Thyroid gland (tissue), 4 donors: Measurements from ENCODE around the gene PCMTD2. TPM values are rescaled to one million over a fixed set of nuclear protein-coding genes. Genes with fewer than 3 reads are reported as not detected.

Experiments
- DNase-seq, 2 donors: peaks; one replicate each; pipeline ENCODE4 v3.0.0-alpha.2; 2019
- H3K27ac ChIP-seq, 3 donors: fragments of 200-600 bp; sonication (generic); 1 replicate in 2 of 3; 2 replicates in 1 of 3; pipeline ENCODE4 v1.5.1; 2016 to 2019; ENCODE audit warnings: mild to moderate bottlenecking in 1 of 3, moderate library complexity in 1 of 3
- H3K27me3 ChIP-seq: fragments of 200-600 bp; sonication (generic); one replicate; pipeline ENCODE4 v1.5.1; 2019
- H3K36me3 ChIP-seq, 2 donors: fragments of 200-600 bp; sonication (generic); one replicate each; pipeline ENCODE4 v1.5.1; 2016 to 2019
- H3K4me1 ChIP-seq, 2 donors: fragments of 200-600 bp; sonication (generic); one replicate each; pipeline ENCODE4 v1.5.1; 2017 to 2019
- H3K4me3 ChIP-seq, 3 donors: fragments of 200-600 bp; sonication (generic); replicated peaks in 1 of 3; 1 replicate in 2 of 3; 2 replicates in 1 of 3; pipeline ENCODE4 v1.5.1; 2016; ENCODE audit warnings: mild to moderate bottlenecking in 1 of 3
- H3K9me3 ChIP-seq: fragments of 200-600 bp; sonication (generic); one replicate; pipeline ENCODE4 v1.5.1; 2017
- CTCF ChIP-seq, 6 experiments: fragments of 200-600 bp in 3 of 6; fragments of 450-650 bp in 3 of 6; sonication (generic) in 3 of 6; IDR thresholded peaks; one replicate each; pipeline ENCODE4 v1.5.1; 2016 to 2019; ENCODE audit warnings: antibody characterized with exemption in 6 of 6, mild to moderate bottlenecking in 2 of 6, inconsistent platforms in 1 of 6, moderate library complexity in 1 of 6
- POLR2A ChIP-seq, 2 donors: fragments of 450-650 bp; IDR thresholded peaks; one replicate each; pipeline ENCODE4 v1.6.1; 2017; ENCODE audit warnings: antibody characterized with exemption in 2 of 2, mild to moderate bottlenecking in 2 of 2, moderate library complexity in 1 of 2
- WGBS, 2 donors: methylation state at CpG; one replicate each; pipeline ENCODE4 v1.1.5; 2017; 5-methylcytosine and 5-hydroxymethylcytosine counted together
- intact Hi-C: fragments of 100-400 bp; cut with DNase I; formaldehyde crosslinking; loops from one replicate; pipeline ENCODE4 v1.15.1; 2023
- total RNA-seq, 4 donors: library from RNA; depleted of rRNA; stranded (reverse); fragments of >200 nt; gene quantifications; one replicate each; pipeline ENCODE4 v1.2.3, GENCODE V29; 2016

PCMTD2 gene
- total RNA-seq, 4 donors from 2014 or later: 87.0 to 156 (median 124) TPM

GRCh38 chr20:64271636-64272035, 16.1 kb downstream of the PCMTD2 start:
- no peak for TF ChIP-seq POLR2A (IDR thresholded peaks at IDR 0.05)
- TF ChIP-seq CTCF (IDR thresholded peaks at IDR 0.05): no peak
- WGBS, 2 donors: 88 to 89% methylated on average over 11 of the region's 11 CpGs
- intact Hi-C loops: no loop called here
- no peaks in the 10 kb centered on the region for H3K4me1 ChIP-seq
- H3K4me3 ChIP-seq: no peak overlapping the region
- H3K27me3 ChIP-seq: no peaks in the 10 kb centered on the region
- H3K27ac ChIP-seq: no peak overlapping the region
- peaks cover 0 to 7% of the 10 kb centered on the region in 2 donors for H3K36me3 ChIP-seq
- no peaks in the 10 kb centered on the region for H3K9me3 ChIP-seq
- no peak for DNase-seq

GRCh38 chr20:64273109-64273508, 17.6 kb downstream of the PCMTD2 start:
- WGBS, 2 donors: 89 to 91% methylated on average over 19 of the region's 19 CpGs
- Histone ChIP-seq H3K36me3 (peaks cover 0 to 5% of the 10 kb centered on the region in 2 donors), H3K4me1 (no peaks in the 10 kb centered on the region), H3K27me3 (no peaks in the 10 kb centered on the region), H3K4me3 (no peak overlapping the region), H3K9me3 (no peaks in the 10 kb centered on the region), H3K27ac (no peak overlapping the region)
- TF ChIP-seq POLR2A (IDR thresholded peaks at IDR 0.05): no peak
- TF ChIP-seq CTCF (IDR thresholded peaks at IDR 0.05): no peak
- intact Hi-C loops: no loop called here
- no peak for DNase-seq

GRCh38 chr20:64276817-64277216, 21.3 kb downstream of the PCMTD2 start:
- WGBS, 2 donors: 94 to 96% methylated on average over 7 of the region's 7 CpGs
- Histone ChIP-seq H3K36me3 (peaks cover 0 to 3% of the 10 kb centered on the region in 2 donors), H3K27ac (no peak overlapping the region), H3K4me3 (no peak overlapping the region), H3K9me3 (no peaks in the 10 kb centered on the region), H3K4me1 (no peaks in the 10 kb centered on the region), H3K27me3 (no peaks in the 10 kb centered on the region)
- intact Hi-C loops: no loop called here
- DNase-seq: no peak
- TF ChIP-seq POLR2A (IDR thresholded peaks at IDR 0.05) (no peak), CTCF (IDR thresholded peaks at IDR 0.05) (no peak)

GRCh38 chr20:64277571-64278316, 22.2 kb downstream of the PCMTD2 start:
- H3K36me3 ChIP-seq: peaks cover 0 to 3% of the 10 kb centered on the region in 2 donors
- no peaks in the 10 kb centered on the region for H3K27me3 ChIP-seq
- intact Hi-C loops: no loop called here
- no peaks in the 10 kb centered on the region for H3K9me3 ChIP-seq
- H3K4me1 ChIP-seq: no peaks in the 10 kb centered on the region
- DNase-seq: no peak
- no peak overlapping the region for H3K27ac ChIP-seq
- WGBS, 2 donors: 82 to 89% methylated on average over 7 to 9 of the region's 10 CpGs
- TF ChIP-seq CTCF (IDR thresholded peaks at IDR 0.05) (no peak), POLR2A (IDR thresholded peaks at IDR 0.05) (no peak)
- H3K4me3 ChIP-seq: no peak overlapping the region

GRCh38 chr20:64278317-64278681, 22.8 kb downstream of the PCMTD2 start:
- TF ChIP-seq CTCF (IDR thresholded peaks at IDR 0.05): no peak
- Histone ChIP-seq H3K9me3 (no peaks in the 10 kb centered on the region), H3K4me1 (no peaks in the 10 kb centered on the region), H3K36me3 (peaks cover 0 to 3% of the 10 kb centered on the region in 2 donors), H3K27me3 (no peaks in the 10 kb centered on the region), H3K27ac (no peak overlapping the region), H3K4me3 (no peak overlapping the region)
- 75% methylated on average over 2 of the region's 4 CpGs; no CpG with 5 or more reads in 1 of the 2 donors for WGBS, 2 donors
- intact Hi-C loops: no loop called here
- no peak for DNase-seq
